Nephron (organoid): ENCODE data around the gene CHST11.

Experiments used
- H3K27ac Mint-ChIP-seq, 3 experiments: 2 replicates each; pipeline ENCODE4 v1.8.0; 2020; ENCODE audit warnings: mixed read lengths in 3 of 3, mild to moderate bottlenecking in 2 of 3, moderate library complexity in 1 of 3
- H3K27me3 Mint-ChIP-seq: 2 replicates; pipeline ENCODE4 v1.8.0; 2021; ENCODE audit warnings: low read depth, mild to moderate bottlenecking, moderate library complexity, mixed read lengths
- H3K36me3 Mint-ChIP-seq: 2 replicates; pipeline ENCODE4 v1.8.0; 2020; ENCODE audit warnings: low read depth, mixed read lengths
- H3K4me1 Mint-ChIP-seq: 2 replicates; pipeline ENCODE4 v1.8.0; 2020; ENCODE audit warnings: mixed read lengths
- H3K4me3 Mint-ChIP-seq, 3 experiments: 2 replicates each; pipeline ENCODE4 v1.8.0; 2020; ENCODE audit warnings: mild to moderate bottlenecking in 3 of 3, mixed read lengths in 3 of 3, moderate library complexity in 2 of 3
- H3K9me3 Mint-ChIP-seq: 2 replicates; pipeline ENCODE4 v1.8.0; 2020; ENCODE audit warnings: mixed read lengths
- CTCF ChIP-seq, 3 experiments: fragments of 200-600 bp; sonication (generic); IDR thresholded peaks; one replicate each; pipeline ENCODE4 v1.5.0; 2021; ENCODE audit warnings: antibody characterized with exemption in 3 of 3; ENCODE audit not compliant: unreplicated experiment in 3 of 3

Gene CHST11

DNA sequence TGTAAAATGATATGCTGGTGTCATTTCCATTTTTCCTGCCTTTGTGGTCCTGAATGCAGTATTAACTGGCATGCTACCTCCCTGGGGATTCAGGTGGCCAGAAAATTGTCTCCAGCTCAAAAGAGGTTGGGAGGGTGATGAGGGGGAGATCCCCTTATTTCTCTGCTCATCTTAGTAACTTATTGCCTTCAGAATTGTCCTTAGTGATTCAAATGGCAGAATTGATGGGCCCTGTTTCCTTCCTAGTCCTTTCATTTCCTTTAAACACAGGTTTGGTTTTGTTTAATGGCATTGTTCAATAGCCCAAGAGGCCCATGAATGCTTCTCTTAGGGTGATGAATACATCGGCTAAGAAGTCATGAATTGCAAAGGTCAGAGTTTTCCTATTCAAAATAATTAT, 294.4 kb downstream of the CHST11 start:
- Mint-ChIP-seq H3K27me3 (peaks cover 7% of the 10 kb centered on the region), H3K9me3 (no peaks in the 10 kb centered on the region), H3K4me1 (peaks cover 35% of the 10 kb centered on the region), H3K36me3 (peaks cover 2% of the 10 kb centered on the region), H3K27ac (no peak overlapping the region), H3K4me3 (no peak overlapping the region)
- no peak for TF ChIP-seq CTCF (IDR thresholded peaks at IDR 0.05; ENCODE audit: unreplicated experiment in 3 of 3)

DNA sequence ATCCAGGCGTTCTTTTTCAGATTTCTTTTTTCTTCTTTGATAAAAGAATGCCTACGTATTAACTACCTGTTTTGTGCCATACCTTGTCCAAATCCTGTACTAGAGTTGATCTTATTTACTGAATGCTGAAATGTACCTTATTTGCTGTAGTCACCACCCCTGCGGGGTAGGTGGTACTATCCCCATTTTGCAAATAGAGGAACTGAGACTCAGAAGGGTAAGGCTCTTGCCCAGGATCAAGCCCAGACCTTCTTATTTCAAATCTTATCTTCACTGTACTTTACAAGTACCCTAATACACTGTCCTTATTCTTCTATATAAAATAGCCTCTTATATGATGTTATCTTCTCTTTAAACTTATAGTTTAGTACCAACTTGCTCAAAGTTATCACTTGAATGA, 294.8 kb downstream of the CHST11 start:
- Mint-ChIP-seq H3K27me3 (peaks cover 7% of the 10 kb centered on the region), H3K27ac (no peak overlapping the region), H3K4me3 (no peak overlapping the region), H3K4me1 (peaks cover 31% of the 10 kb centered on the region), H3K36me3 (peaks cover 6% of the 10 kb centered on the region), H3K9me3 (no peaks in the 10 kb centered on the region)
- no peak for TF ChIP-seq CTCF (IDR thresholded peaks at IDR 0.05; ENCODE audit: unreplicated experiment in 3 of 3)

DNA sequence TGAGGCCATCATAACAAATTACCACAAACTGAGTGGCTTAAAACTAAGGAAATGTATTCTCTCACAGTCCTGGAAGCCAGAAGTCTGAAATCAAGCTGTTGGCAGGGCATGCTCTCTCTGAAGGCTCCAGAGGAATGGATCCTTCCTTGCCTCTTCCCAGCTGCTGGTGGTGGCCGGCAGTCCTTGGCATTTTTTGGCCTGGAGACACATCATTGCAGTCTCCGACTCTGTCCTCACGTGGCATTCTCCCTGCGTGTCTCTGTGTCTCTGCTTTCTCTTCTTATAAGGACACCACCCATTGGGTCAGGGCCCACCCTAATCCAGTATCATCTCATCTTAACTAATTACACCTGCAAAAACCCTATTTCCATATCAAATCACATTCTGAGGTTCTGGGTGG, 295.3 kb downstream of the CHST11 start:
- Mint-ChIP-seq H3K27ac (no peak overlapping the region), H3K4me1 (peaks cover 27% of the 10 kb centered on the region), H3K27me3 (peaks cover 7% of the 10 kb centered on the region), H3K36me3 (peaks cover 11% of the 10 kb centered on the region), H3K9me3 (no peaks in the 10 kb centered on the region), H3K4me3 (no peak overlapping the region)
- TF ChIP-seq CTCF (IDR thresholded peaks at IDR 0.05; ENCODE audit: unreplicated experiment in 3 of 3) = no peak

- no peak for TF ChIP-seq CTCF (IDR thresholded peaks at IDR 0.05; ENCODE audit: unreplicated experiment in 3 of 3)
- no peaks in the 10 kb centered on the region for H3K9me3 Mint-ChIP-seq
- no peak overlapping the region for H3K27ac Mint-ChIP-seq
- H3K27me3 Mint-ChIP-seq = peaks cover 7% of the 10 kb centered on the region
- H3K4me3 Mint-ChIP-seq = no peak overlapping the region
- H3K4me1 Mint-ChIP-seq = peaks cover 19% of the 10 kb centered on the region
- peaks cover 18% of the 10 kb centered on the region for H3K36me3 Mint-ChIP-seq
Observed at GRCh38 chr12:104752881-104753280, 296.1 kb downstream of the CHST11 start.

DNA sequence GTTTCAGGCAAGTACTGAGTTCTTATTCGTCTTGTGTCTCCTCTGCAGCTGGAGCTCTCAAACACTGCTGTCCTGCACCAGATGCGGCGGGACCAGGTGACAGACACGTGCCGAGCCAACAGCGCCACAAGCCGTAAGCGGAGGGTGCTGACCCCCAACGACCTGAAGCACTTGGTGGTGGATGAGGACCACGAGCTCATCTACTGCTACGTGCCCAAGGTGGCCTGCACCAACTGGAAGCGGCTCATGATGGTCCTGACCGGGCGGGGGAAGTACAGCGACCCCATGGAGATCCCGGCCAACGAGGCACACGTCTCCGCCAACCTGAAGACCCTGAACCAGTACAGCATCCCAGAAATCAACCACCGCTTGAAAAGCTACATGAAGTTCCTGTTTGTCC, 300.2 kb downstream of the CHST11 start:
- no peaks in the 10 kb centered on the region for H3K27me3 Mint-ChIP-seq
- peaks cover 26% of the 10 kb centered on the region for H3K36me3 Mint-ChIP-seq
- no peak overlapping the region for H3K4me3 Mint-ChIP-seq
- no peaks in the 10 kb centered on the region for H3K4me1 Mint-ChIP-seq
- TF ChIP-seq CTCF (IDR thresholded peaks at IDR 0.05; ENCODE audit: unreplicated experiment in 3 of 3) = no peak
- no peaks in the 10 kb centered on the region for H3K9me3 Mint-ChIP-seq
- H3K27ac Mint-ChIP-seq = no peak overlapping the region

- peaks cover 26% of the 10 kb centered on the region for H3K36me3 Mint-ChIP-seq
- no peak overlapping the region for H3K27ac Mint-ChIP-seq
- no peak overlapping the region for H3K4me3 Mint-ChIP-seq
- no peak for TF ChIP-seq CTCF (IDR thresholded peaks at IDR 0.05; ENCODE audit: unreplicated experiment in 3 of 3)
- H3K4me1 Mint-ChIP-seq = no peaks in the 10 kb centered on the region
- no peaks in the 10 kb centered on the region for H3K27me3 Mint-ChIP-seq
- no peaks in the 10 kb centered on the region for H3K9me3 Mint-ChIP-seq
Observed at GRCh38 chr12:104758771-104759170, 302.0 kb downstream of the CHST11 start.
